Spleen (tissue), 7 donors: ENCODE measurements around the gene PAK6.

Experiments used
- CTCF ChIP-seq, 11 experiments: fragments of 200-600 bp in 7 of 11; fragments of 450-650 bp in 4 of 11; sonication (generic) in 4 of 11; IDR thresholded peaks in 8 of 11; conservative IDR thresholded peaks in 3 of 11; 1 replicate in 7 of 11; 2 replicates in 4 of 11; pipeline versions ENCODE4 v1.4.0 to v1.8.0; 2016 to 2021; ENCODE audit warnings: antibody characterized with exemption in 11 of 11, inconsistent platforms in 4 of 11, mild to moderate bottlenecking in 1 of 11
- POLR2A ChIP-seq, 3 donors: fragments of 450-650 bp; IDR thresholded peaks; one replicate each; pipeline ENCODE4 v1.5.1; 2017; ENCODE audit warnings: antibody characterized with exemption in 3 of 3, mild to moderate bottlenecking in 1 of 3
- POLR2AphosphoS5 ChIP-seq, 3 donors: sonication (generic); formaldehyde crosslinking; IDR thresholded peaks; one replicate each; pipeline ENCODE4 v1.5.1; 2017; ENCODE audit warnings: antibody characterized with exemption in 3 of 3
- donor health status: DM: no; HTN: no; CAD: no; lungs with moderate emphysema.
- donor health status: DM: no; HTN: no; CAD: no.
- donor health status: DM: no; HTN: no; CAD: no.

- TF ChIP-seq POLR2A (IDR thresholded peaks at IDR 0.05) (no peak), CTCF (IDR thresholded peaks at IDR 0.05 in 8 of 11, conservative IDR thresholded peaks at IDR 0.05 in 3 of 11) (no peak), POLR2AphosphoS5 (IDR thresholded peaks at IDR 0.05) (no peak)
Observed at GRCh38 chr15:40222131-40222530, 16.7 kb upstream of the PAK6 start.
